NB4 (cell line): ENCODE results near the gene TSEN15.

Source experiments
- DNase-seq: peaks from one replicate; pipeline ENCODE4 v3.0.0; 2010; ENCODE audit warnings: low read depth
- H3K4me3 ChIP-seq: one replicate; pipeline ENCODE4 v1.5.1; 2011; ENCODE audit warnings: mild to moderate bottlenecking, low read depth, low read length, moderate library complexity
- CTCF ChIP-seq: IDR thresholded peaks from one replicate; pipeline ENCODE4 v1.5.1; 2012; ENCODE audit warnings: low read depth, low read length
- MYC ChIP-seq: IDR thresholded peaks from 2 replicates; pipeline ENCODE4 v1.6.1; 2011; ENCODE audit warnings: low read depth, low read length
- POLR2A ChIP-seq: IDR thresholded peaks from 2 replicates; pipeline ENCODE4 v1.6.1; 2011; ENCODE audit warnings: mild to moderate bottlenecking; ENCODE audit not compliant: insufficient read length; ENCODE audit errors: extremely low read depth
- TF ChIP-seq, protein P1 (sequence below): IDR thresholded peaks from 2 replicates; pipeline ENCODE4 v1.6.1; 2011; ENCODE audit warnings: low read depth, low read length

TSEN15 gene

DNA sequence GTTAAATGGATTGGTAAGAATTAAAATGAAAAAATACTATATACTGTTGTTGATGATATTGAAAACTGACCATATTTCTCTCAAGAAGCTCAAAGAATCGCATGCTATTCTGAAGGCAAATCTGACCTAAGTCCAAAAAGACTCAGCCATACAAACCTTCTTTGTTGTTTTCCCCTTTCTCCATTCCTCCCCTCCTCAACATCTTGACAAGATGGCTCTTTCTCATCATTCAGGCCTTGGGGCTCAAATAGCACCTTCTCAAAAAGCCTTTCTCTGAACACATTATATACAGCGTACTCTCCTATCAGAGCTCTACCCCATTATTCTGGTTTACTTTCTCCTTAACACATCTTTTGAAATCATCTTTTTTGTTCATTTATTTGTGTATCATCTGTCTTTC lies 31.2 kb upstream of the TSEN15 start:
- no peak overlapping the region for H3K4me3 ChIP-seq
- no peak for DNase-seq
- TF ChIP-seq POLR2A, result no peak
- TF ChIP-seq MYC, result no peak
- TF ChIP-seq, protein P1, sequence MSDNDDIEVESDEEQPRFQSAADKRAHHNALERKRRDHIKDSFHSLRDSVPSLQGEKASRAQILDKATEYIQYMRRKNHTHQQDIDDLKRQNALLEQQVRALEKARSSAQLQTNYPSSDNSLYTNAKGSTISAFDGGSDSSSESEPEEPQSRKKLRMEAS, result no peak
- TF ChIP-seq CTCF, result no peak

DNA sequence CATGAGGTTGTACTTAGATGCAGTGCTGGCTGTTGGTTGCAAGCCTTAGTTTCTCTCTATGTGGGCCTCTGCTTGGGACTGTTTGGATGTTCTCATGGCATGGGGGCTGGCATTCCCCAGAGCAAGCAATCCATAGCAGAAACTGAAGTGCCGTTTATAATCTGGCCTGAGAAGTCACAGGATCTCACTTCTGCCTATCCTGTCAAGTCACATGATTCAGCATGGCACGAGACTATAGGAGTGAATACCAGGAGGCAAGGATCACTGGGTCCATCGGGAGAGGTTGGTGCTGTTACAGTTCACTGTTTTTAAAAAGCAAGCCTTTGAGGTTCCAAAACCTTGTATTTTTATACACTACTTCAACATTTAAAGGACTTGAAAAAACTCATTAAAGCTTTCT lies 30.7 kb upstream of the TSEN15 start:
- TF ChIP-seq, protein P1, result no peak
- TF ChIP-seq POLR2A (no peak), CTCF (no peak), MYC (no peak)
- no peak for DNase-seq
- no peak overlapping the region for H3K4me3 ChIP-seq

GRCh38 chr1:184021728-184022127 lies 29.8 kb upstream of the TSEN15 start:
- TF ChIP-seq POLR2A (no peak), MYC (no peak), CTCF (no peak)
- TF ChIP-seq, protein P1, result no peak
- no peak for DNase-seq
- no peak overlapping the region for H3K4me3 ChIP-seq

DNA sequence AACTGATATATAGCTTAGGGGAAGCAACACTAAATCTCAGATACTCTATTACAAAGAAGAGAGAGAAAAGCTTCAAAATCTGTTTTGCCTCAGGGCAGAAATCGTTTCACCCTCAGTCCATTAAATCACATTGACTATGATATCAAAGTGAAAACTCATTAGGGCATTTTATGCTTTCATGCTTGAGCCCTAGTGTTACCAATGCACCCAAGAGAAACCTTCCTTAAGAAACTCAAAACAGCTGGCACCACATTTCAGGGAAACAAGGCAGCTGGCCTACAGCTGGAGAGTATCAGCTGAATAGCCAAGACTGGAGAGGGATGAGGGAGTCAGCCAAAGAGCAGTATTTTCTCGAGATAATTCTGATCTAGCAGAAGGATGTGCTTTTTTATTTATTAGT lies 28.9 kb upstream of the TSEN15 start:
- H3K4me3 ChIP-seq, result no peak overlapping the region
- no peak for DNase-seq
- TF ChIP-seq POLR2A (no peak), MYC (no peak), CTCF (no peak)
- TF ChIP-seq, protein P1, result no peak

DNA sequence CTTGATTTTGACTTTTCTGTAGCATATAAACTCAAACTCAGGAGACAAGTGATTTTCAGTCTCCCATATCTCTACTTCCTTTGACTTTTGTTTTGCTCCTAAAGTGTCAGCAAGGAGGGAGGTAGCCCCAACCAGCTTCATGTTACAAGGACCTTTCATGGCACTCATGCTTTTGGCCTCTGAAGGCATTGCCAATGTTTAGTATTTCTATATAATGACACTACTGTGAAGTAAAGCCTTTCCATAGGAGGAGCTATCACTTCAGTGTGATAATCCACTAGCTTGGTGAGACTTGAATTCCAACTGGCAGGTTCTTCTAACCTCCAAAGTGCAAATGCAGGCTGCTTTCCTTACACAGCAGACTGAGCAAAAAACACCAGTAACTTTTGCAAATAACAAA lies 28.4 kb upstream of the TSEN15 start:
- DNase-seq, result no peak
- no peak overlapping the region for H3K4me3 ChIP-seq
- TF ChIP-seq MYC, result no peak
- TF ChIP-seq POLR2A, result no peak
- no peak for TF ChIP-seq CTCF
- TF ChIP-seq, protein P1, result no peak

- TF ChIP-seq POLR2A, result no peak
- TF ChIP-seq CTCF, result no peak
- TF ChIP-seq, protein P1, result no peak
- no peak for TF ChIP-seq MYC
- no peak overlapping the region for H3K4me3 ChIP-seq
- no peak for DNase-seq
These were observed 26.3 kb upstream of the TSEN15 start for GRCh38 chr1:184025242-184025675.
